HFFc6 (cell line): Measurements from ENCODE around the gene RAB40C. TPM values are rescaled to one million over a fixed set of nuclear protein-coding genes. Genes with fewer than 3 reads are reported as not detected.

Experiments used
- DNase-seq: peaks from one replicate; pipeline ENCODE4 v3.0.0-alpha.2; 2018
- H3K27ac Mint-ChIP-seq: 2 replicates; pipeline ENCODE4 v1.8.0; 2020; ENCODE audit warnings: mild to moderate bottlenecking, mixed read lengths
- H3K27me3 Mint-ChIP-seq: 2 replicates; pipeline ENCODE4 v1.8.0; 2021; ENCODE audit warnings: mild to moderate bottlenecking, moderate library complexity, mixed read lengths; ENCODE audit not compliant: insufficient read depth
- H3K36me3 Mint-ChIP-seq: 2 replicates; pipeline ENCODE4 v1.8.0; 2021; ENCODE audit warnings: low read depth, mixed read lengths
- H3K4me1 Mint-ChIP-seq: 2 replicates; pipeline ENCODE4 v1.8.0; 2020; ENCODE audit warnings: low read depth, mixed read lengths
- H3K4me3 Mint-ChIP-seq: 2 replicates; pipeline ENCODE4 v1.8.0; 2020; ENCODE audit warnings: mild to moderate bottlenecking, moderate library complexity, mixed read lengths
- H3K9me3 Mint-ChIP-seq: 2 replicates; pipeline ENCODE4 v1.8.0; 2020; ENCODE audit warnings: mild to moderate bottlenecking, mixed read lengths
- total RNA-seq, 6 experiments: library from RNA; stranded (reverse); fragmentation: NEBNext Ultra II Directional; extraction: Animal tissue kit (Norgen Biotek cat#: 25700); gene quantifications; 2 replicates in 1 of 6; 3 replicates in 5 of 6; pipeline ENCODE4 v1.2.3, GENCODE V29; 2021
- TF ChIP-seq, protein P1 (sequence below): fragments of 200-600 bp; sonication (generic); IDR thresholded peaks from 2 replicates; pipeline ENCODE4 v1.5.0; 2021; ENCODE audit warnings: antibody characterized with exemption, mild to moderate bottlenecking

RAB40C gene
- total RNA-seq, 6 experiments from 2014 or later, result 11.3 to 14.8 (median 12.2) TPM

- H3K4me3 Mint-ChIP-seq, result no peak overlapping the region
- no peaks in the 10 kb centered on the region for H3K36me3 Mint-ChIP-seq
- H3K27ac Mint-ChIP-seq, result no peak overlapping the region
- H3K4me1 Mint-ChIP-seq, result peaks cover 7% of the 10 kb centered on the region
- TF ChIP-seq, protein P1, sequence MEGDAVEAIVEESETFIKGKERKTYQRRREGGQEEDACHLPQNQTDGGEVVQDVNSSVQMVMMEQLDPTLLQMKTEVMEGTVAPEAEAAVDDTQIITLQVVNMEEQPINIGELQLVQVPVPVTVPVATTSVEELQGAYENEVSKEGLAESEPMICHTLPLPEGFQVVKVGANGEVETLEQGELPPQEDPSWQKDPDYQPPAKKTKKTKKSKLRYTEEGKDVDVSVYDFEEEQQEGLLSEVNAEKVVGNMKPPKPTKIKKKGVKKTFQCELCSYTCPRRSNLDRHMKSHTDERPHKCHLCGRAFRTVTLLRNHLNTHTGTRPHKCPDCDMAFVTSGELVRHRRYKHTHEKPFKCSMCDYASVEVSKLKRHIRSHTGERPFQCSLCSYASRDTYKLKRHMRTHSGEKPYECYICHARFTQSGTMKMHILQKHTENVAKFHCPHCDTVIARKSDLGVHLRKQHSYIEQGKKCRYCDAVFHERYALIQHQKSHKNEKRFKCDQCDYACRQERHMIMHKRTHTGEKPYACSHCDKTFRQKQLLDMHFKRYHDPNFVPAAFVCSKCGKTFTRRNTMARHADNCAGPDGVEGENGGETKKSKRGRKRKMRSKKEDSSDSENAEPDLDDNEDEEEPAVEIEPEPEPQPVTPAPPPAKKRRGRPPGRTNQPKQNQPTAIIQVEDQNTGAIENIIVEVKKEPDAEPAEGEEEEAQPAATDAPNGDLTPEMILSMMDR, result no peak
- DNase-seq, result no peak
- no peaks in the 10 kb centered on the region for H3K9me3 Mint-ChIP-seq
- no peaks in the 10 kb centered on the region for H3K27me3 Mint-ChIP-seq
Measured at GRCh38 chr16:576197-576822, 13.6 kb upstream of the RAB40C start.

- TF ChIP-seq, protein P1, result no peak
- no peak for DNase-seq
- Mint-ChIP-seq H3K27me3 (no peaks in the 10 kb centered on the region), H3K27ac (no peak overlapping the region), H3K9me3 (no peaks in the 10 kb centered on the region), H3K36me3 (no peaks in the 10 kb centered on the region), H3K4me1 (peaks cover 2% of the 10 kb centered on the region), H3K4me3 (no peak overlapping the region)
Measured at GRCh38 chr16:576823-577201, 13.1 kb upstream of the RAB40C start.

GRCh38 chr16:577796-578195 lies 12.1 kb upstream of the RAB40C start:
- TF ChIP-seq, protein P1, result no peak
- no peaks in the 10 kb centered on the region for H3K27me3 Mint-ChIP-seq
- H3K36me3 Mint-ChIP-seq, result no peaks in the 10 kb centered on the region
- H3K9me3 Mint-ChIP-seq, result no peaks in the 10 kb centered on the region
- no peak overlapping the region for H3K27ac Mint-ChIP-seq
- H3K4me3 Mint-ChIP-seq, result no peak overlapping the region
- DNase-seq, result no peak
- H3K4me1 Mint-ChIP-seq, result no peaks in the 10 kb centered on the region

- Mint-ChIP-seq H3K27me3 (no peaks in the 10 kb centered on the region), H3K27ac (no peak overlapping the region), H3K4me1 (no peaks in the 10 kb centered on the region), H3K9me3 (no peaks in the 10 kb centered on the region), H3K36me3 (no peaks in the 10 kb centered on the region), H3K4me3 (no peak overlapping the region)
- TF ChIP-seq, protein P1, result no peak
- no peak for DNase-seq
Measured at GRCh38 chr16:578232-578869, 11.5 kb upstream of the RAB40C start.

DNA sequence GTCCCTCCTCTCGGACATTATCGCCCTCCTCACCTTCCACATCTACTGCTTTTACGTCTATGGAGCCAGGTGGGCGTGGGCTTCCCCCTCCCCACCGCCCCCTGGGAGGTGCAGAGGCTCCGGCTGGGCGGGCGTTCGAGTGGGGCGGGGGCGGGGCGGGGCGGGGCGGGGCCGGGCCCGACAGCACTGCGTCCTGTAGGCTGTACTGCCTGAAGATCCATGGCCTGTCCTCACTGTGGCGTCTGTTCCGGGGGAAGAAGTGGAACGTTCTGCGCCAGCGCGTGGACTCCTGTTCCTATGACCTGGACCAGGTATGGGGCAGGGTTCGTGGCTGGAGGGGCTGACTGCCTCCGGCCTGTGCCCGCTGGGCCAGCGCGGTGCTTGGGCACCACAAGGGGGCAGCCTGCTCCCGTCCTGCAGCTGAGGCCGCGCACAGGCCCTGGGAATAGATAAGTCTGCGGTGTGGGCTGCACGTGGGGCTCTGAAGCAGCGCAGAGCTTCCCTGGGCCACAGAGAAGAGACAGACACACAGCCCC lies 10.9 kb upstream of the RAB40C start:
- TF ChIP-seq, protein P1, result peak; percentile 82
- H3K27ac Mint-ChIP-seq, result no peak overlapping the region
- H3K27me3 Mint-ChIP-seq, result no peaks in the 10 kb centered on the region
- no peak overlapping the region for H3K4me3 Mint-ChIP-seq
- no peaks in the 10 kb centered on the region for H3K4me1 Mint-ChIP-seq
- no peaks in the 10 kb centered on the region for H3K36me3 Mint-ChIP-seq
- no peaks in the 10 kb centered on the region for H3K9me3 Mint-ChIP-seq
- no peak for DNase-seq
